GM19099 (cell line): ENCODE data around the gene PIGP.

Experiments
- POLR2A ChIP-seq: IDR thresholded peaks from 3 replicates; pipeline ENCODE4 v1.6.1; 2011; ENCODE audit warnings: low read depth; ENCODE audit not compliant: insufficient read length; ENCODE audit errors: extremely low read depth

PIGP gene

DNA sequence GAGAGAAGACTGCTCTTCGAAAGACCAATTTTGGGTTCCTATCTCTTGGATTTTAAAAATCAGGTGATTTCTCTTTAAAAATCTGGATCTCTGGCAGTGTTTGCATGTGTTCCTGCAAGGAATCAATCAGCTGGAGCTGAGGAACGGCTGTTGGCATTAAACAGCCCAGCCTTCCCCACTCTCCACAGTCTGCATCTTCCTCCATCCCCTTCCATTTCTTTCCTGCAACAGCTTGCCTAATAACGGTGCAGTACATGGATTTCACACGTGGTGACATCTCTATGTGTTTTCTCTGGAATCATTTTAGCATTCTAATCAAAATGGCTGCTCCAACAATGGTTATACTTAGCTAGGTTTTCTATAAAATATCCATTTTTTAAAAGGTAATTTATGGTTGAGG, 46.4 kb downstream of the PIGP start:
- no peak for TF ChIP-seq POLR2A

DNA sequence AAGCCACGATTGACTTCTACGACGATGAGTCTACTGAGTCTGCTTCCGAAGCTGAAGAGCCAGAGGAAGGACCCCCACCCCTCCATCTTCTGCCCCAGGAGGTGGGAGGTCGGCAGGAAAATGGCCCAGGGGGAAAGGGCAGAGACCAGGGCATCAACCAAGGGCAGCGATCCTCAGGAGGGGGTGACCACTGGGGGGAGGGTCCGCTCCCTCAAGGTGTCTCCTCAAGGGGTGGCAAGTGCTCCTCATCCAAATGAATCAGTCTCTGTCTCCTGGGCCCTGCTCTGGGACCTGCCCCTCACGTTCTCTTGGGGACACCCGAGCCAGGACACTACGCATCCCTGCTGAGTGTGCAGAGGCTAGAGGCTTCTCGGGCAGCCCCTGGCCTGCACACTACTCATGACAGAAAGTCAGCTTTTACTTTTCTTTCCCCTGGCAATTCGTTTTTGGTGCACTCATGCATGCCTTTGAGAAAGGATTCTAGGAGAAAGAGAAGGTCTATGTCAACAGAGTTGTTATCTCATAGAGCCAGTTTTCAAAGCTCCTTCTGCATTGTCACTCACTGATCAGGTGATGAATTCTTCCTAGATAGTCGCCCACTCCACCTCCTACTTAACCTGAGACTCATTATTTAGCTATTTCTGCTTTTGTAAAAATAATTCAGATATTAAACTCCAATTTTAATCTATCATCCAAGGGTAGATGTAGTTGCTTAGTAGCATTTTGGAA, 54.8 kb downstream of the PIGP start:
- no peak for TF ChIP-seq POLR2A
